GM23338 (cell line): ENCODE data around the gene BICC1. TPM values are rescaled to one million over a fixed set of nuclear protein-coding genes. Genes with fewer than 3 reads are reported as not detected.

Experiments used
- ATAC-seq: fragments of 200-7000 bp; cut with Tn5 transposase; 3 replicates; pipeline ENCODE4 v1.9.1; 2020
- DNase-seq: peaks from one replicate; pipeline ENCODE4 v3.0.0-alpha.2; 2015; ENCODE audit warnings: low spot score
- H2AFZ ChIP-seq: fragments of 200-600 bp; sonication (generic); 2 replicates; pipeline ENCODE4 v1.8.0; 2016; ENCODE audit warnings: antibody characterized with exemption, mild to moderate bottlenecking, moderate library complexity
- H3F3A ChIP-seq: fragments of 200-600 bp; sonication (generic); replicated peaks from 2 replicates; pipeline ENCODE4 v1.8.0; 2017; ENCODE audit warnings: antibody characterized with exemption, mixed run types, low read depth
- H3K27ac ChIP-seq: fragments of 200-600 bp; sonication (generic); 2 replicates; pipeline ENCODE4 v1.6.1; 2016; ENCODE audit warnings: low read depth
- H3K27me3 ChIP-seq: fragments of 200-600 bp; sonication (generic); 2 replicates; pipeline ENCODE4 v1.8.0; 2016; ENCODE audit warnings: mild to moderate bottlenecking, mixed run types, moderate library complexity; ENCODE audit not compliant: insufficient read depth
- H3K36me3 ChIP-seq: fragments of 200-600 bp; sonication (generic); 2 replicates; pipeline ENCODE4 v1.8.0; 2016; ENCODE audit warnings: mild to moderate bottlenecking; ENCODE audit not compliant: insufficient read depth
- H3K4me1 ChIP-seq: fragments of 200-600 bp; sonication (generic); 2 replicates; pipeline ENCODE4 v1.8.0; 2016; ENCODE audit warnings: mild to moderate bottlenecking, moderate library complexity; ENCODE audit not compliant: insufficient read depth
- H3K4me2 ChIP-seq: fragments of 200-600 bp; sonication (generic); 2 replicates; pipeline ENCODE4 v1.7.1; 2017; ENCODE audit warnings: mixed run types
- H3K4me3 ChIP-seq: fragments of 200-600 bp; sonication (generic); 2 replicates; pipeline ENCODE4 v1.6.1; 2016; ENCODE audit warnings: mixed run types
- H3K79me2 ChIP-seq: fragments of 200-600 bp; sonication (generic); replicated peaks from 2 replicates; pipeline ENCODE4 v1.8.0; 2017; ENCODE audit warnings: mild to moderate bottlenecking; ENCODE audit not compliant: insufficient read depth
- H3K9me2 ChIP-seq: fragments of 200-600 bp; sonication (generic); 2 replicates; pipeline ENCODE4 v1.8.0; 2017; ENCODE audit not compliant: insufficient read depth
- H4K20me1 ChIP-seq: fragments of 200-600 bp; sonication (generic); replicated peaks from 2 replicates; pipeline ENCODE4 v1.8.0; 2017; ENCODE audit warnings: mild to moderate bottlenecking; ENCODE audit not compliant: insufficient read depth
- H3K27ac Mint-ChIP-seq: 2 replicates; pipeline ENCODE4 v1.8.0; 2020; ENCODE audit warnings: inconsistent platforms, mild to moderate bottlenecking, moderate library complexity, mixed read lengths
- H3K27me3 Mint-ChIP-seq: 3 replicates; pipeline ENCODE4 v1.8.0; 2022; ENCODE audit warnings: low read depth, mild to moderate bottlenecking, moderate library complexity, mixed read lengths, inconsistent platforms; ENCODE audit not compliant: insufficient read depth, poor library complexity
- H3K36me3 Mint-ChIP-seq: 3 replicates; pipeline ENCODE4 v1.8.0; 2021; ENCODE audit warnings: low read depth, mild to moderate bottlenecking, inconsistent platforms, moderate library complexity, mixed read lengths
- H3K4me1 Mint-ChIP-seq: 3 replicates; pipeline ENCODE4 v1.8.0; 2020; ENCODE audit warnings: mild to moderate bottlenecking, inconsistent platforms, mixed read lengths
- H3K4me3 Mint-ChIP-seq: 3 replicates; pipeline ENCODE4 v1.8.0; 2021; ENCODE audit warnings: moderate library complexity, mild to moderate bottlenecking, inconsistent platforms, mixed read lengths
- H3K9me3 Mint-ChIP-seq: 3 replicates; pipeline ENCODE4 v1.8.0; 2020; ENCODE audit warnings: moderate library complexity, mild to moderate bottlenecking, inconsistent platforms, mixed read lengths
- CREB1 ChIP-seq: fragments of 250-450 bp; sonication (Bioruptor Pico); IDR thresholded peaks from 2 replicates; pipeline ENCODE4 v1.5.0; 2020; ENCODE audit warnings: low read depth, mild to moderate bottlenecking, moderate library complexity
- CTCF ChIP-seq, 2 experiments: fragments of 200-600 bp in 1 of 2; sonication (generic) in 1 of 2; conservative IDR thresholded peaks; 2 replicates each; pipeline versions ENCODE4 v1.5.1 to v1.6.1; 2016 to 2017; ENCODE audit warnings: antibody characterized with exemption in 2 of 2, low read depth in 2 of 2, mild to moderate bottlenecking in 2 of 2, moderate library complexity in 1 of 2
- ETS1 ChIP-seq: IDR thresholded peaks from 2 replicates; pipeline ENCODE4 v1.6.1; 2016; ENCODE audit warnings: antibody characterized with exemption
- EZH2 ChIP-seq: fragments of 200-600 bp; sonication (generic); IDR thresholded peaks from one replicate; pipeline ENCODE4 v1.8.0; 2017; ENCODE audit warnings: antibody characterized with exemption, mild to moderate bottlenecking, low read depth; ENCODE audit not compliant: unreplicated experiment
- EZH2phosphoT487 ChIP-seq: fragments of 200-600 bp; sonication (generic); IDR thresholded peaks from one replicate; pipeline ENCODE4 v1.8.1; 2018; ENCODE audit warnings: antibody characterized with exemption; ENCODE audit not compliant: unreplicated experiment
- NANOG ChIP-seq: IDR thresholded peaks from 2 replicates; pipeline ENCODE4 v1.6.1; 2016; ENCODE audit warnings: antibody characterized with exemption, borderline replicate concordance
- POLR2AphosphoS5 ChIP-seq: IDR thresholded peaks from 2 replicates; pipeline ENCODE4 v1.6.1; 2016; ENCODE audit warnings: antibody characterized with exemption, low read depth
- REST ChIP-seq: IDR thresholded peaks from one replicate; pipeline ENCODE4 v1.6.1; 2018; ENCODE audit warnings: antibody characterized with exemption; ENCODE audit not compliant: unreplicated experiment
- STAT1 ChIP-seq: IDR thresholded peaks from one replicate; pipeline ENCODE4 v1.6.1; 2016; ENCODE audit warnings: antibody characterized with exemption; ENCODE audit not compliant: unreplicated experiment
- ZNF114 ChIP-seq: fragments of 250-450 bp; sonication (Bioruptor Pico); IDR thresholded peaks from 2 replicates; pipeline ENCODE4 v1.5.0; 2020; ENCODE audit warnings: mild to moderate bottlenecking, moderate library complexity
- ZNF331 ChIP-seq: fragments of 250-450 bp; sonication (Bioruptor Pico); IDR thresholded peaks from 2 replicates; pipeline ENCODE4 v1.5.0; 2020; ENCODE audit warnings: low read depth, mild to moderate bottlenecking, moderate library complexity
- polyA plus RNA-seq: library from polyadenylated mRNA; unstranded; fragments of >200 nt; fragmentation: Nextera tagmentation; extraction: Ambion mirVana; gene quantifications from 2 replicates; pipeline ENCODE4 v1.2.1, GENCODE V29; 2016
- total RNA-seq: library from RNA; depleted of rRNA; stranded (reverse); fragments of >200 nt; shearing (Covaris generic); gene quantifications from 2 replicates; pipeline ENCODE4 v1.2.3, GENCODE V29; 2014

Gene BICC1
- total and polyA plus RNA-seq, 2 experiments from 2014 or later = 1.3 to 2.2 TPM

- Histone ChIP-seq H2AFZ (no peak overlapping the region), H3K79me2 (no peaks in the 10 kb centered on the region), H3K4me3 (no peak overlapping the region), H3K9me2 (0 out of 2 replicates have a peak, but pooled peaks cover 5% of the 10 kb centered on the region), H3K4me1 (no peaks in the 10 kb centered on the region), H3K4me2 (no peak overlapping the region), H3F3A (no peaks in the 10 kb centered on the region), H3K27ac (no peak overlapping the region), H3K36me3 (no peaks in the 10 kb centered on the region), H3K27me3 (no peaks in the 10 kb centered on the region), H4K20me1 (no peaks in the 10 kb centered on the region)
- Mint-ChIP-seq H3K4me1 (peaks cover 8% of the 10 kb centered on the region; the same call in 2 of the 3 replicates), H3K36me3 (no peaks in the 10 kb centered on the region), H3K4me3 (no peak overlapping the region), H3K27ac (no peak overlapping the region), H3K9me3 (no peaks in the 10 kb centered on the region), H3K27me3 (no peaks in the 10 kb centered on the region)
- ATAC-seq (no peak), DNase-seq (no peak)
- TF ChIP-seq CREB1 (CRISPR knock-in tag) (no peak), ETS1 (no peak)
Observed at GRCh38 chr10:58810751-58811150, 298.1 kb downstream of the BICC1 start.

- Histone ChIP-seq H3K4me2 (no peak overlapping the region), H3F3A (no peaks in the 10 kb centered on the region), H3K4me3 (no peak overlapping the region), H3K36me3 (no peaks in the 10 kb centered on the region), H2AFZ (no peak overlapping the region; the same call in 1 of the 2 replicates), H3K27ac (no peak overlapping the region), H4K20me1 (no peaks in the 10 kb centered on the region), H3K27me3 (no peaks in the 10 kb centered on the region), H3K9me2 (no peaks in the 10 kb centered on the region), H3K79me2 (no peaks in the 10 kb centered on the region), H3K4me1 (no peaks in the 10 kb centered on the region)
- no peaks in the 10 kb centered on the region for H3K27me3 Mint-ChIP-seq
- DNase-seq = no peak
- peaks cover 11% of the 10 kb centered on the region; the same call in 2 of the 3 replicates for H3K4me1 Mint-ChIP-seq
- H3K9me3 Mint-ChIP-seq = no peaks in the 10 kb centered on the region
- H3K36me3 Mint-ChIP-seq = no peaks in the 10 kb centered on the region
- H3K4me3 Mint-ChIP-seq = no peak overlapping the region
- H3K27ac Mint-ChIP-seq = no peak overlapping the region
- ATAC-seq = no peak
- TF ChIP-seq EZH2phosphoT487 (no peak), CREB1 (CRISPR knock-in tag) (no peak), REST (no peak), EZH2 (no peak), ZNF114 (no peak), NANOG (no peak), ETS1 (no peak), CTCF (conservative IDR thresholded peaks at IDR 0.05; ENCODE audit: low read depth in 2 of 2) (no peak), STAT1 (no peak), POLR2AphosphoS5 (no peak), ZNF331 (no peak)
Observed at GRCh38 chr10:58813573-58813972, 300.9 kb downstream of the BICC1 start.
